HG02623 (cell line): ENCODE data around the gene ZMIZ1.

Source experiments
- ATAC-seq: cut with Tn5 transposase; IDR thresholded peaks from one replicate; pipeline ENCODE4 v1.9.1; 2021; ENCODE audit warnings: moderate library complexity; ENCODE audit not compliant: unreplicated experiment

The ZMIZ1 gene

DNA sequence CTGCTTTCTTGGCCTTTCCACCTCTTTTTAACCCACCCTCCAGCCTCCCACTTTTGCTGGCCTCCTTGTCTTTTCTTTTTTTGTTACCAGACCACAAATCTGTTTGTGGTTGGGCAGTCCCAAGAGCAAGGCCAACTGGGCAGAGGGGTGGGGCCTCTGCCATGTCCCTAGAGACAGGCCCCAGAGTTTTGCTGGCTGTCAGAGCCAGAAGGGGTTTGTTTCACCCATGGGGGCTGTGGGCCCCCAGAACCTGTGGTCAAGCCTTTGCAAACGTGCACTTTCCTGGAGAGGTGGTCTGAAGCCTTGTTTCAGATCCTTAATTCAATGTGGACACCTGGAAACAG lies 10.3 kb downstream of the ZMIZ1 start:
- no peak for ATAC-seq

DNA sequence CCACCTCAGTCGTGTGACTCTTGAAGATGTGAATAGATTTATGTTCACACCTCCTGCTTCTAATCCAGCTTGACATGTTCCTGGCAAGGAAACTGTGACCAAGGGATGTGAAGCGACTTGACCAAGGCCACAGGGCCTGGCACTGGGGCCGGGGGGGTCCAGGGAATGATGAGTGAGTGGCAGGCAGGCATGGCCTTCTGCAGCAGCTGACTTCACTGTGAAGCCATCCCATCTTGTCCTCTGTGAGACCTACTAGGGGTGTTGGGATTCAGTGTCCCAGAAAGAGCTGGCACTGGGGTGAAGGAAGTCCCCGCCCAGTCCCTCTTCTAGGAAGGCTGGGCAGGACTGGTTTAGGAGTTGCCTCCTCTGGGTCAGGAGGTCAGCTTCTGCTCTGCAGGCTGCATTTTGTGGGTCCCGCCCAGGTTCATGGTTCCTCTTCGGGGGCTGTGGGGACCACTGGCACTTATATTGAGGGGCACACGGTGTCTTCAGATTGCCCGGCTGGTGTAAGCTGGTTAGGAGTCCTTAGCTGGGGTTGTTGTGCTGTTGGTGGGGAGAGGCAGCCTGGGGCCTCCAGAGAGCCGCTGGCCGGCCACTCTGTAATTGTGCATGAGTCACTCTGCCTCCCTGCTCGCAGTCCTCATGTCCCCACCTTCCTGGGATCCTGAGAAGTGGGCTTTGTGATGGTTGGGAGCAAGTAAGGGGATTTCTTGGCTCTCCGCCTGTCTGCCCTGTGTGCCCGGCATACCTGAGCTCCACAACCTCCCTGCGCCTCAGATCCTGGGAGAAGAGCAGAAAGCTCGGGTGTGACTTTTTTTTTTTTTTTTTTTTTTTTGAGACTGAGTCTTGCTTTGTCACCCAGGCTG lies 11.0 kb downstream of the ZMIZ1 start:
- no peak for ATAC-seq

DNA sequence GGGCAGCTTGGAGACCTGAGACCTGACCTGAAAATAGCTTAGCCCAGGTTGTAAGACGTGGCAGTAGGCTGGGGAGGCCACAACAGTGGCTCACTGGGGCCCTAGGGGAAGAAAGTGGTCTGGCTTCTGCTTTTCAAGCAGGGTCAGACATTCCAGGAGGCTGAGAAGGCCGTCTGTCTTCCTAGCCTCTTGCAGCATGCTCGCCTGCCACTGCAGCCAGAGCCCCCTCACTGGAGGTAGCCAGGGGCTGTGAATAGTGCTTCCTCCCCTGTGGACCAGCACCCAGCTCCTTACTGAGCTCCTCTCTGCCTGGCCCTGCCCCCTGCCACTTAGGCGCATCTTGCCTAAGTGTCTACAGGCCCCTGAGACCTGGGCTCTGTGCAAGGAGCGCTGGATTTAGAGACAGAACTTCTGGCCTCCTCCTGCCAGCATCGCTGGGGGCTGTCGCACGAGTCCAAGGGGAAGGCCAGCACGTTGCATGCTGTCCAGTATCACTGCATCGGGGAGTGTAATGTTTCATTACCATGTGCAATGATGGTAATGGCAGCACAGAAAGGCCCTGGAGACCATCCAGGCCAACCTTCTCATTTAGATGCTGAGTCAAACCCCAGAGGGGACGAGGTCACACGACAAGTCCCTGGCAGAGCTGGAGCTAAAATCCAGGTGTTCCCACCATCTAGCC lies 12.7 kb downstream of the ZMIZ1 start:
- ATAC-seq: no peak

DNA sequence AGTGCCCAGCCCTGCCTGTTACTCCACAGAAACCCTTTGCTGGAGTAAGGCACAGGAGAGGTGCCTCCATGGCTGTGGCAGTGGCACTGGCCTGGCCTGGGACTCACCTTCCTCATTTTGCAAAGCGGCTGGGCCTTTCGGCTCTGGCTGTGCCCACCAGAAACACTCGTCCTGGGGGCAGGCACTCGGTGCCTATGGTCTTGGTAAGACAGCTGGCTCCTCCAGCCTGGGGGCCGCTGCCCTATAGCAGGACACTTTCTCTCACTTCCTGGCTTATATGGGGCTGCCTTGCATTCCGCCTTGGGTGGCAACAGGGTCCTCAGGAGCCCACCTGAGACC lies 13.2 kb downstream of the ZMIZ1 start:
- ATAC-seq: no peak

DNA sequence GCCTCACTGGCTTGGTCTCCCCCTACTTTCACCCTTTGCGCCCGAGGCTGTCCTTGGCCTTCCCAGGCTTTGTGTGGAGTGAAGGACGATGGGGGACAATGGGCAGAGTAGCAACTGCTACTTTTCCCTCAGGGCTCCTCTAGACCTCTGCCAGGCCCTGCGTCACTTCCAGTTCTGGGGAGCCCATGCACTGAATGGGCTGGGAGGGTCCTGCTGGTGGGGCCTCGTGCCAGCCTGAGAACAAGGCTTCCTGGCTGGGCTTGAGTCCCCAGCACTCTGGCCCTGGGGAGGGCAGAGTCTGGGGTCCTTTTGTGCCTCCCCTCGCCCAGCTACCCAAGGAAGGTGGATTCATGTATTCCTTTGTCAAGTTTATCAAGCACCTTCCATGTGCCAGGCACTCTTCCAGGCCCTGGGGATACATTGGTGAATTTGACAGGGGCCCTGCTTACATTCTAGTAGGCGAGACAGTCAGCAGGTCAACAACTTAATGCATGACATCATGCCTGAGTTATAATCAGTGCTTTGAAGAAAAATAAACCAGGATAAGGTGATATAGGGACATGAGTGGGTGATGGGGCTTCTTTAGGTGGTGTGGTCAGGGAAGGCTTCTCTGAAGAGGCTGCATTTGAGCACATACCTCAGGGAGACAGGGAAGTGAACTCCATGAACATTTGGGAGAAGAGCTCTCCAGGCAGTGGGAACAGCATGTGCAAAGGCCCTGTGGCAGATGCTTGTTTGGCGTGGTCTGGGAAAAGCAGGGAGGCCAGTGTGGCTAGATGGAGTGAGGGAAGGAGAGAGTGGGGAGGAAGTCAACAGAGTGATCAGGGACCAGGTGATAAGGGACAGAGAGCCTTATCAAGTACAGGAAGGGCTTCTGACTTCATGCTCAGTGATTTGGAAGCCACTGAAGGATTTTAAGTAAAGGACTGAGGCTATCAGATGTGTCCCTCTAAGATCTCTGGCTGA lies 14.1 kb downstream of the ZMIZ1 start:
- no peak for ATAC-seq

DNA sequence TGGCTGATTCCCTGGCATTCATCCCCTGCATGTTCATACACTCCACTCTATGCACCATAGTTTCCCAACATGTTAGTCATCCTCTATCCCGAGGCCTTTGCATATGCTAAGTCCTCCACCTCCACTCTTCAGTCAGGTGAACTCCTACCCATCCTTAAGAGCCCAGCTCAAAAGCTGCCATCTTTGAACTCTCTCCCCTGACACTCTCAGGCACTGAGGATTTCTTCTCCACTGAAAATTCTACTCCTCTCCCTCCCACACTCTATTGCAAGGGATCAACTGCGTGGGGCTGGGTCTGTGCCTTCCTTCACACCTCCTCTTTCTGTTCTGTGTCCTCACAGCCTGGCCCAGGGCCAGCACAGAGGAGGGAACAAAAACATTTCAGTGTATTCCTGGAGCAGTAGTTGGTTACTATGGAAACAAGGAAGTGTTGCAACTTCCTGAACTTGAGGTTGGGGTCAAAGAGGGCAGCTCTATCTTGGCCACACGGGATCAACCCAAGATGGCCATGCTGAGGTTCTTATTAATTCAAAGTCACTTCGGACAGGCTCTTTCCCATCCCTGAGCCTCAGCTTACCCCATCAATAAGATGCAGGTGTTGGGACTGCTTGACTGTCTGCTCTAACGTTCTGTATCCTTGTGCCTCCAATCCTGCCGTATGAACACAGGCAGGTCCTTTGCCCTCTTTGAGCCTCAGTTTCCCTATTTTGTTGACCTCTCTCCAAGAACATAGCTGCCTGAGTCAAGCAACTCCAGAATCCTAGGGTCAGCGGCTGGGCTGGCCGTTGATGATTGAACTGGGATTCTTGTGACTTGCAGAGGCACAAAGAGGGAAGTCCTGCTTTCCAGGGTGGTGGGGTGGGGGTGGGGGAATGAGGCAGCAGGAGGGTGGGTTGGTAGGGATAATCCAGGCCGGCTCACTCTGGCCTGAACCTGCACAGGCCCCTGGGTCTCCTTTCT lies 15.5 kb downstream of the ZMIZ1 start:
- no peak for ATAC-seq

DNA sequence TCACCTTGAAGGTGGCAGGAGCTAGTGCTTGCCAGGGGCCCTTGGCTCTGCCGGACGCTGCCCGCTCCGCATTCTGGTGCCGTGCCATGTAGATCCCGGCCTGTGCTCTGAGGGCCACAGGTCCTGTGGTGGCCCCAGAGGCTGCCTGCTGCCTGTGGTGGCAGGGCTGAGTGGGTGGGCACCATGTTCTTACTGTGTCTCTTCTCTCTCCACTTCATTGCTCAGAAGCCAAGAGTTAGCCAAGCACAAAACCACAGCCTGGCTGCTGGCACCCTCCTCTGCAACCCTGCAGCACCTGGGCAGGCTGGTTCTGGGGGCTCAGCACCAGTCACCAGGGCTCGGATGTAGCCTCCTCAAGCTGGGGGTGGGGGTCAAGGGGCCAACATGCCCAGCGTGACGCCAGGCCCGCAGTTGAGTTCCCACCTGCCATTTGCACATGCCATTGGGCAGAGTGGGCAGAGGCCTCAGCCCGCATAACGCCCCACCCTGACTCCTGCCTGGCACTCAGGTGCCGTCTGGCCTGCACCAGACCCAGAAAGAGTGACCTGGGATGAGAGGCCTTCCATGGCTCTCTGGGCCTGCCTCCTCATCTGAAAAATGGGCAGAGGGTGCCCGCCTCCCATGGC lies 16.3 kb downstream of the ZMIZ1 start:
- ATAC-seq: no peak

DNA sequence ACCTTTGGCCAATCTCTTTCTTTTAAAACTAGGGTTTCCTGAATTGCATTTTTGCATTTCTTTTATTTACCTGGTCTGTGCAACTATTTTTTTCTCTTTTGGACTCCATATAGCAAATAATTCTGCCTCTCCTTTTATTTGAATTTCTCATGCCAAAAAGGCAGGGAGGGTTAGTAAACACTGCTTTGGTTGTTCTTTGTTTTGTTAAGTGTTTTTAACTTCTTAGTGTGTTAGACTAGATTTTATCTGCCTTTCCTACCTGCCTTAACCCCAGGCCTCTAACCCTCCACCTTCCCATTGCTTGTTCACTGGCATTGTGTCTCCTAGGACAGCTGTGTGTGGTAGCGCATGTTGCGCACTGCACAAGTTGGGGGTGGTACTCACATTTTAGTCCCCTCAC lies 18.1 kb downstream of the ZMIZ1 start:
- ATAC-seq: no peak

DNA sequence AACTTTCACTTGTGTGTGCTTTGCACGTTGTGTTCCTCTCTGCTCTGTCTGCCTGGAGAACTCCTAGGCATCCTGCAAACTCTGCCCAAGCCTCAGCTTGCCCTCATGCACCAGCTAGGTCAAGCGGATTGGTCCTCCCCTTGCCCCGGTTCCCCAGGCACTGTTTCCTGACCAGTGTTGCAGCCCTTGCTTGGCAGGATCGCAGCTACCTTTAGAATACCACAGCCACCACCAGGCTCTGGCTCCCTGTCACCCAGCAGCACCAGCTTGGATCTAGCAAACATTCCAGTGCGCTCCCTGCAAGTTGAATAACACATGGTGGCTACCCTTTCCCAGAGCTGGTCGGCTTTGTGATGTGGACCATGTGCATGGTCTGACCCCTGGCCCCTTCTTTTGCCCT lies 19.0 kb downstream of the ZMIZ1 start:
- no peak for ATAC-seq

DNA sequence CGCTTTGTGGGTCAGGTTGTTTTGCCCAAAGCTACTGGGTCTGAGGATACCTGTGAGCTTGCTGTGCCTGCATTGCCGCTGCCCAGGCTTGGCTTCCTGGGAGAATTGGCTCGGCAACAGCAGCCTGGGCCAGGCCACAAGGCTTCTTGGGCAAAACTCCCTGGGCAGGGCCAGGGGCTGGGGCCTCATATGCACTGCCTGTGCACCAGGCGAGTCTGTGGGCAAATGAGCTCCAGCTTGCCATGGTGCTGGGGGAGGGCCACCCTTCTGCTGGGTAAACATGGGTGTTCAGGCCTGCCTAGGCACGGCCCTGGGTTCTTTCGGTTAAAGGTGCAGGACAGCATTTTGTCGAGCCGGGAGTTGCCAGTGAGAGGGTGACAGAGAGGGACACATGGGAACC lies 19.4 kb downstream of the ZMIZ1 start:
- no peak for ATAC-seq

DNA sequence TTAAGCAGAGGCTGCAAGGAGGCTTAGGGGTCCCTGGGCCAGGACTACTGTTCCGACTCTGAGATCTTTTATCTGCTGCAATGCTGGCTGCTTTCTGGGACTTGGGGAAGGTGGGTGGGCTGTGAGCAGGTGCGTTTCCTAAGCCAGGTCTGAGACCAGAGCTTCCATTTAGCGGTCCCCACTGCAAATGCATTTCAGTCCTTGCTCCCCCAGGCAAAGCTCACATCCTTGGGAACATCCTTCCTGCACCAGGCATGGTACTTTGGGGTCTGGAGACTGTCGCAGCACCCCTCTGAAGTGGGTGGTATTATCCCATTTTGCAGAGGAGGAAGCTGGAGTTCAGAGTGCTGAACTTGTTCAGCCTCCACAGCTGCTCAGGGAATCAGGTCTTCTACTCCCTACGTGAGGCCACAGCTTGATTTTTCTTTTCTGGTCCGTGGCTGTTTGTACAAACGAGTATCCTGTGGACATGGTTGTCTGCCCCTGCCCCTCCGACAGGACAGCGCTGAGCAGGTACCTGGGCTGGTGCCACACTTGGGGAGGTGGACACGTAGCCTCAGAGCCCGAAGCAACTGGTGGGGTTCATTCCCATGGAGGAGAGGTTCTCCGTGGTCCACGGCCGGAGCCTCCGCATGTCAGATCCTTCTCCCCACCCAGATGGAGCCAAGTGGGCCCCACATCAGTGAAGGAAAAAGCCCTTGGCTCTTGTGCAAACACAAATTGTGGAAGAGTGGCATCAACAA lies 20.0 kb downstream of the ZMIZ1 start:
- ATAC-seq: no peak

DNA sequence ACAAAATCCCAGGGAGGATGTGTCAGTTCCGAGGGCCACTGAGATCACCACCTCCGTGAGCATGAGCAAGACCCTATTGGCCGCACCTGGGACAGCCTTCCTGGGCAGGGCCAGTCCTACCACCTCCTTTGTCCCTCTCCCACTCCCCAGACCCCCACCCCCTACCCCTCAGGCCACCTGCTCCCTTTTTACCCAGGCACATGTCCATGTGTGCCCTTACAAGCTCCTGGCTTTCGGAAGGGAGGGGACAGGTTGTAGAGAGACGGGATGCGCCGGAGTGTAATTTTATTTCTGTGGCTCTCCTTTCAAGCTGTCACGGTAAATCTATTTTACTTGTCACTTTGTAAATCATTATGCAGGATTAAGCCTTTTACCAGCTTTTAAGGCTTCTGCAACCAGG lies 20.9 kb downstream of the ZMIZ1 start:
- ATAC-seq: no peak

DNA sequence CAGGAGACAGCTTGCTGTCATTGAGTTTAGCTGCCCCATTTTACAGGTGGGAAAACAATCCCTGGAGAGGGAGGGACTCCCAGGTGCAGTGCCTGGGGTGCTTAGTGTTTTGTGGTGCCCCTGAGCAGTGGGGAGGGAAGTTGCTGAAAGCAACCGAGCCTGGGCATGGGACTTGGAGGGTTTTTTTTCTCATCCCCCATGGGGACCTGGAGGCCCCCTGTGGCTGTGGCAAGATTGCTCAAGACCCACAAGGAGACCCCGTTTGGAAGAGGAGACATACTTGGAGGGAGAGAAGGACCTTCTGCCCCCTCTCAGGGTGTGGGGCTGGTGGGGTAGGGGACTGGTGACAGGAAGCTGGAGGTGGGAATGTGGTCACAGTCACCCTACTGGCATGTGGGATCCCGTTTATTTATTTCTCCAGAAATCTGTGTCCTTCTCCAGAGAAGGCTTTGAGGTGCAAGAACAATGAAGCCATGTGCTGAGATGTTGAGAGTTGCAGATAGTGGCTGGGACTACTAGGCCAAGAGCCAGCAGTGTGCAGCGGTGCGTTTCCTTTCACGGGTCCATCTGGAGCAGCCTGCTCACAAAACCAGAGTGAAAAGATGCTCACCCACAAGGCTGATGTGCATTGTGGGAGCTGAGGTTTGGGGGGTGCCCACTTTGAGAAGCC lies 21.5 kb downstream of the ZMIZ1 start:
- no peak for ATAC-seq

DNA sequence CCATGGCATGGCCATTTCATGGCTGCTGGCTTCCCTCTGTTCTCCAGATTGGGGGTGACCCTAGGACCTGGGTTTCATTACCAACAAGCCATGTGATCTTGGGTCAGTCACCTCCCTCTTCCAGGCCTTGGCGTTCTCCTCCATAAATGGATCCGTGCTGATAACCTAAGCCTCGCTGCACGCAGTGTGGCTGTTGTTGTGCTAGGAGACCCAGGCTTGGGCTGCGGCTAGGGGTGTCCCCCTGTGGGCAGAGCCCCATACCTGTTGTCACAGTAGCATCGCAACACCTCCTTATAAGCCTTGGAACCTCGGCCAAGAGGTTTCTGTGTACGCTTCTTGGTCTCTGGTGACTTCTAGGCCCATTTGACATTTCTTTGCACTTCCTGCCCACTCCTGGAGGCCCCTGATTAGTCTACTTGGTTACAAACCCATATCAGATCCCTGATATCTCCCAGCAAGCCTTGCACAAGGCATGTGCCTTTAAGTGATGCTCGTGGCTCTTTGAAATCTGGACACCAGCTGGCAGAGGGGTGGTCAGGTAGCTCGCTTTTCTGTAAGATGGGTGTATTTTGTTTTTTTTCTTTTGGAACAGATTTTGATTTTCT lies 23.6 kb downstream of the ZMIZ1 start:
- no peak for ATAC-seq

DNA sequence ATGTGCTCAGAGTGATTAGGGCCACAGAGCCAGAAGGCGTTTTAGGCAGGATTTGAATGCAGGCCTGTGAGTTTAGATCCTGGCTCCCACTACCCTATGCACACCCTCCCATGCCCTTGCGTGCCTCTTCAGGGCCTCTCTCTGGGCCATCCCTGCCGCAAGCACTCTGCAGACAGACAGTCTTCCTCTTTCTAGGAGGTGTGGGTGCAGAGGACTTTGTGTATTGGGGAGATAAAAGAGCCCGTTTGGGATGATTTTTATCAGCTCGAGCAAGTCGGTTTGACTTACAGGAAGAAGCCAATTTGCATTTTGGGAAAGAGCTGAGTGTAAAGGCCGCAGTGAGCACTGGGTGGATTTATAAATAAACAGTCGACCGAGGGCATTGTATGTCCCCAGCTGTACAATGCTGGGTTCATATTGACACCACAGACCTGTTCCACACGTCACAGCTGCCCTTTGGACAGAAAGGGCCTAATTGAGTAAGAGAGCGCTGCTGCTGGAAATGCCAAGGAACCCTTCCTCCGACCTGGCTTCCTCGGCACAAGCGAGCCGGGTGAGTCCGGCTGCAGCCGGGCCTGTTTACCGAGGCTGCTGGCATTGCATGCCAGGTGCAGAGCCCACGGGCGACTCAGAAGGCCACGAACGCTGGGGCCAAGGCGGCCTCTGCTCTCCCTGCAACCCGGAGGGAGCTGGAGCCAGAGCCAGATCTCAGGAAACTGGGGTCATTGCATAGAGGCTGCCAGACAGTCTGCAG lies 25.1 kb downstream of the ZMIZ1 start:
- ATAC-seq: peak; percentile 43

DNA sequence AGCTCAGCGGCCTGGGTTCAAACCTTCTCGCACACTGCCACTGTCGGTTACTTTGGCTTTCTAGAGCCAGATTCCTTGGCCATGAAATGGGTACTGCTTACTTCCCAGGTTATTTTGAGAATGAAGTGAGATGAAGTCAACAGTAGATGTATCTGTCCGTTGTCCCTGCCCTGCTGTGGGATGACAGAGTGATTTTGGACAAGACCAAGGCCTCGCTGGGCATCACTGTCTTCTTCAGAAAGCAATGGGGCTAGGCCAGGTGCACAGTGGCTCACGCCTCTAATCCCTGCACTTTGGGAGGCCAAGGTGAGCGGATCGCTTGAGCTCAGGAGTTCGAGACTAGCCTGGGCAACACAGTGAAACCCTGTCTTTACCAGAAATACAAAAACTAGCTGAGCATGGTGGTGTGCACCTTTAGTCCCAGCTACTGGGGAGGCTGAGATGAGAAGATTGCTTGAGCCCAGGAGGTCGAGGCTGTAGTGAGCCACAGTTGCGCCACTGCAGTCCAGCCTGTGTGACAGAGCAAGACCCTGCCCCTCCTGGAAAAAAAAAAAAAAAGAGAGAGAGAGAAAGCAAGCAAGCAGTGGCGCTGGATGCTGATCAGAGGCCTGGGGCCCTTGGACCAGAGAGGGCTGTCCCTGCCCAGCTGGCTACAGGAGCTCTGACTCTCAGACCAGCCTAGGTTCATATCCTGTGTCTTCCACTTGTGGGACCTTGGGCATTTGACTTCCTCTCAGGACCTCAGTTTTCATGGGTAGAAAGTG lies 25.8 kb downstream of the ZMIZ1 start:
- no peak for ATAC-seq

DNA sequence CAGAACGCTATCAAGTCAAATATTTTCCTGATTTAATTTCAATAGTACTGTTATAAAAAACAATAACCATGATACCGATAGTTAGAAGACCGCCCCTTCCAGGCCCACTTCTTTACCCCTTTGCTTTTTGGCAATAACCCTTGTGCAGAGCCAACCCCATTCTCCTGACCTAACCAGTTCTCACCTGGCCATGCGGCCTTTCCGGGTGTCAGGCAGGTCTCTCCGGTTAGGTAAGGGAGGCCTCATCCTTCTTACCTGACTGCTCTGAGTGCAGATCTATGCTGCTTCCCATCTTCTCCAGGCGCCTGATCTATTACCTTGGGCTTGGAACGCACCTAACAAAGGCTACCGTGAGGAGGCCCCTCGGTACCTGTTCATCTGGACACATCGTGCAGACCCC lies 26.6 kb downstream of the ZMIZ1 start:
- no peak for ATAC-seq
